Measurements from ENCODE around the gene SYP. TPM values are rescaled to one million over a fixed set of nuclear protein-coding genes. Genes with fewer than 3 reads are reported as not detected.
A peak's percentile ranks its signal among the peaks of the same experiment; 100 is the strongest.

Gene SYP
- 0.50 TPM for polyA plus RNA-seq (2013, experiment 1 of 2; ENCODE audit: insufficient read length)
- polyA plus RNA-seq (2013, experiment 2 of 2; ENCODE audit: insufficient read length): 0.40 TPM

GRCh38 chrX:49199906-49200771 lies at the start of gene SYP:
Gene SYP (minus strand): TSS chrX:49200193. CDS start chrX:49200186, 7 bp downstream.
- DNase-seq: peak; percentile 88

GRCh38 chrX:49249616-49250015 lies 49.6 kb upstream of the SYP start:
- DNase-seq: no peak

- no peak for DNase-seq
Measured at GRCh38 chrX:49249071-49249470, 49.1 kb upstream of the SYP start.

DNA sequence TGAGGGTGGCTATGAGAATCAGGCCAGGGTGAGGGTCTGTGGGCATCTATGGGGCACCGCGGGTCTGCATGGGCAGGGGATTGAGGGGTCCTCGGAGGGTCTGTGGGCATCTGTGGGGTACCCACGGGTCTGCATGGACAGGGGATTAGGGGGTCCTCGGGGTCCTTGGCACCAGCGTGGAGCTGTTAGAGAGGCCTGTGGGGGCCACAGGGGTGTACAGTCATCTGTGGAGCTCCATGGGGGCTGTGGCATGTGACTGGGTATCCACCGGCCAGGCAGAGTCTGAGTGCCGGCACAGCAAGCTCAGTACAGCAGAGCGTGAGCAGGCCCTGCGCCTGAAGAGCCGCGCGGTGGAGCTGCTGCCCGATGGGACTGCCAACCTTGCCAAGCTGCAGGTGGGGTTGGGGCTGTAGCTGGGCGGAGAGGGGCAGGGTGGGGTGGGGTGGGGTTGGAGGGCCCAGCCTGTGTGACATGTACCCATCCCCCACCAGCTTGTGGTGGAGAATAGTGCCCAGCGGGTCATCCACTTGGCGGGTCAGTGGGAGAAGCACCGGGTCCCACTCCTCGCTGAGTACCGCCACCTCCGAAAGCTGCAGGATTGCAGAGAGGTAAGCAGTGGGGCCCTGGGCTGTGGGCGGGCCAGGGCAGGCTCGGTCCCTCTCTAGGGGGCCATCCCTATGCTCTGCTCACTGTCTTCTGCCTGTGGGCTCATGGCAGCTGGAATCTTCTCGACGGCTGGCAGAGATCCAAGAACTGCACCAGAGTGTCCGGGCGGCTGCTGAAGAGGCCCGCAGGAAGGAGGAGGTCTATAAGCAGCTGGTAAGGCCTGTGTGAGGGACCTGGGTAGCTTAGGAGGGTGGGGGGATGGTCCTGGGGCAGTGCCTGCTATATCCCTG lies 48.2 kb upstream of the SYP start:
- DNase-seq: no peak

DNA sequence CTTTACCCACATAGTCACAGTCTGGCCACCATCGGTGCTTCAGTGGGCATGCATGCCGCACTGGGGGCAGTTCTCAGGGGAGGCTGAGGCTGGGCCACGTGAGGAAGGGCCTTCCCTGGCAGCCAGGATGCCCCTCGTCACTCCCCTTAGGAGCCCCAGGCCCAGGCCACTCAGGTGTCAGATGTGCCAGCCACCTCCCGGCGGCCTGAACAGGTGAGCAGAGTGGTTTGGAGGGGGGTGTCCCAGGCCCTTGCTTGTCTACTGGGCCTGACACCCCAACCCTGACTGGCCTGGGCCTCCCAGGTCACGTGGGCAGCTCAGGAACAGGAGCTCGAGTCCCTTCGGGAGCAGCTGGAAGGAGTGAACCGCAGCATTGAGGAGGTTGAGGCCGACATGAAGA lies 47.4 kb upstream of the SYP start:
- DNase-seq: no peak

DNA sequence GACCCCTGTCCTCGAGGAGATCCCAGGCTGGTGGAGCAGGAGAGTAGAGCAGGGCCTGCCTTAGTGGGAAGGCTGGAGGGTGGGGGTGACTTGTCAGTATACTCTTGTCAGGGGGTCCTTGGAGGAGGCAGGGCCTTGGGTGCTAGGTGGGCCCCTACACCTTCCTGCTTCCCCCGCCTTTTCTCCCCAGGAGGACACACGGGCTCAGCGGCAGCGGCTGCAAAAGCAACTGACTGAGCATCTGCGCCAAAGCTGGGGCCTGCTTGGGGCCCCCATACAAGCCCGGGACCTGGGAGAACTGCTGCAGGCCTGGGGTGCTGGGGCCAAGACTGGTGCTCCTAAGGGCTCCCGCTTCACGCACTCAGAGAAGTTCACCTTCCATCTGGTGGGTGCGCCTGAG lies 46.5 kb upstream of the SYP start:
- no peak for DNase-seq

GRCh38 chrX:49244207-49244606 lies 44.2 kb upstream of the SYP start:
- DNase-seq: no peak

- no peak for DNase-seq
Measured at GRCh38 chrX:49243166-49243565, 43.2 kb upstream of the SYP start.

GRCh38 chrX:49242545-49243066 lies 42.6 kb upstream of the SYP start:
- no peak for DNase-seq

GRCh38 chrX:49238735-49239134 lies 38.7 kb upstream of the SYP start:
- DNase-seq: no peak

GRCh38 chrX:49237060-49237459 lies 37.1 kb upstream of the SYP start:
- DNase-seq: no peak

DNA sequence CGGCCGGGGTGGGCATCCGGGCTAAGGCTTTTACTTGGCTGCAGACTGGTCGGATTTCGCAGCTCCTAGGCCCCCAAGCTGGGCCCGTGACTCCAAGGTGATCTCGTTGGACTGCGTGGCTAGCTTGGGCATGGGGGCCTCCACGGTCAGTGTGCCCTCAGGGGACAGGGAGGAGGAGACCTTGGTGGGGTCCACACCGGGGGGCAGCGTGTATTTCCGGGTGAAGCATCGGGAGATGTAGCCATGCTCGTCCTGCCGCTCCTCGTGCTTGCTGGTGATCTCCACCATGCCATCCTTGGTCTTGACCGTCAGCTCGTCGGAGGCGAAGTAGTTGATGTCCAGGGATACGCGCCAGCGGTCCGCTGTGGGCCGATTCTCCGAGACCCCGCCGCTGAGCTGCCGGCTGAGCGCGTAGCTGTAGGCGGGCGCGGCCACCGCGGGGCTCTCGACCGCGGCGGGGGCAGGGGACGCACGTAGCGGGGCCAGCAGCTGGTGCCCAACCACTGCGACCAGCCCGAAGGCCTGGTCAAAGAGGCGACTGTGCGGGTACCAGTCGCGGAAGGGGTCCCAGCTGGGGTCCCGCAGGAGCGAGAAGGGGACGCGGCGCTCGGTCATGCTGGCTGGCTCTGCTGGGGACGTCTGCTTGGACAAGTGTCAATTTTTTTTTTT lies 34.0 kb upstream of the SYP start:
- DNase-seq: no peak

DNA sequence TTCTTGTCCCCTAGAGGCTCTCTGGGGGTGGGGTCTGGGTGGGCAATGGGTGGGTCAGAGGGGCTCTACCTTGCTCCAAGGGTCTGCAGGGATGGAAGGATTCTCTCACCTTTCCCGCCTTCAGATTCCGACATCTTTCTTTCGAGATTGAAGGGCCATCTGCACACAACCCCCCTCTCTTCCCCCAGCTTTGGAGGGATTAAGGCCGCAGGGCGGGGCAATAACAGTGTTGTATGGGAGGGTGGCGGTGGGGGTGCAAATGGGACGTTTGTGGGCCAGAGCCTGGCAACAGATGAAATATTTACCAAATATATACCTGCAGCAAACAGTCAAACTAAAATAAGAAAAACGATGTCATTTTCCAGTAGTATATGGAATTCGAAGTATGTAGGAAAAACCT lies 33.2 kb upstream of the SYP start, which contains the start of gene CACNA1F:
Gene CACNA1F (minus strand): TSS at position 165 of the 400 bp plus-strand sequence. CDS start 31 bp downstream, at position 134.
- DNase-seq: no peak

DNA sequence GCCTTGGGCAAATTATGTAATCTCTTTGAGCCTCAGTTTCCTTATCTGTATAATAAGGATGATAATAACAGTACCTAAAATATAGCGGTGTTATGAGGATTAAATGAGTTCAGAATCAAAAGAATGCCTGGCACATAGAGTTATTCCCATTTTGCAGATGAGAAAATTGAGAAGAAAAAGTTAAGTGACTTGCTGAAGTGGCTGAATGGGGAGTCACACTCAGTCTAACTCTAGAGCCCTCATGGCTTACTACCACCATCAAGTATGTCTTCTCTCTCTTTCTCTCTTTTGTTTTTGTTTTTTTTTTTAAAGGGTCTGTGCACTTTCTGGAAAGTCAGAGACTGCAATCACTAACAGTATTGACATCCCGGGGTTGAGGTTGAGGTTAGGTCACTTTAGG lies 32.5 kb upstream of the SYP start:
- no peak for DNase-seq

DNA sequence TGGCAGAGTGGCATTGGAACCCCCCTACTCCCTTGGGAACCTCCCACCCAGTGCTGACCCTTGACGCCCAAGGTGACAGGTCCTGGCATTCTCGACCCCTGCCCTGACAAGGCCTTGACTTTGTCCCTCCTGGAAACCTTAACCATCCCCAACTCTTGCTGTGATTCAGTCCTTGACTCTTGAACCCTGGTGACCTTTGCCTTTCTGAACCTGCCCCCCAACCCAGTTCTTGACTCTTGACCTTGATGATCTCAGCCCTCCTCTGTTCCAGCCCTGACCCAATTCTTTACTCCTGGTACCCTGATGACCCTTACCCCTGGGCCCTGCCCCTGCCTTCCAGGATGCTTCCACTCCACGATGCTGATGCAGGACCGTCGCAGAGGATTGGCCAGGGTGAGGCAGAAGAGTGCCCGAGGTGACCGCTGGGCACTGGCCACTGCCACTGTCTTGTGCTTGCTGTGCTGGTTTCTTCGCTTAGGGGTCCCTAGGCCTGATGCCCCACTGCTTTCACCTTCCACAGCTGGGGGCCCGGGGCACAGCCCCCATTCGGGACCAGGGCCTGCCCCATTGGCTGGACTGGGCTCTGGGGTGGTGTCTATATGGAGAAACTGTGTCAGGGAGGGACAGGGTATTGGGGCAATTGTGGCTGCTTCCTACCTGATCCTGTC lies 31.5 kb upstream of the SYP start:
- no peak for DNase-seq

DNA sequence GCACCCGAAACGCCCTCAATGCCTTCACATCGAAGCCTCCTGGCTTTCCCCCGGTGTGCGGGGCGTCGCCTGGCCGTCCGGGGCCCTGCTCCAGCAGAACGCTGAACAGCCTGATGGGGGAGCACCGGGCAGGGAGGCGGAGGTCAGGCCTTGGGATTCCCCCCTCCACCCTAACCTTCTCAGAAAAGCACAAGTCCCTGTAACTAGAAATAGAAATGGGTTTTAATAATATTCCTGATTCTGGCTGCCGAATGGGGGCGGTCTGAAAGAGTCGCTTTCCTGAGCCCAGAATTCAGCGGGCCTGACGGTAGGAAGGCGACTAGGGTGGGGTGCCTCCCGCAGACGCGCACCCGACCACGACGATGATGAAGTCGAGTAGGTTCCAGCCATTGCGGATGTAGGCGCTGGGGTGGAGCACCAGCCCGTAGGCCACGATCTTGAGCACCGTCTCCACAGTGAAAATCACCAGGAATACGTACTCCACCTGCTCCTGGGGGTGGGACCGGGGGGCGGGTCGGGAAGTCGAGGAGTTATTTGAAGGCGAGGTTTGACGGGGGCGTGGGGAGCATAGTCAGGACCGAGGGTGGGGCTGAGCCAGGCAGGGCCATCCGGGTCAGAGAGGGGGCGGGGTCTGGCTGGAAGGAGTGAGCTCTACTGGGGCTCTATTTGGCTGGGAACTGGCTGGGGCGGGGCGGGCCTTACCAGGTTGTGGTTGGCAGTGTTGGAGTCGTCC lies 30.7 kb upstream of the SYP start:
- no peak for DNase-seq

GRCh38 chrX:49228185-49228584 lies 28.2 kb upstream of the SYP start:
- DNase-seq: no peak

DNA sequence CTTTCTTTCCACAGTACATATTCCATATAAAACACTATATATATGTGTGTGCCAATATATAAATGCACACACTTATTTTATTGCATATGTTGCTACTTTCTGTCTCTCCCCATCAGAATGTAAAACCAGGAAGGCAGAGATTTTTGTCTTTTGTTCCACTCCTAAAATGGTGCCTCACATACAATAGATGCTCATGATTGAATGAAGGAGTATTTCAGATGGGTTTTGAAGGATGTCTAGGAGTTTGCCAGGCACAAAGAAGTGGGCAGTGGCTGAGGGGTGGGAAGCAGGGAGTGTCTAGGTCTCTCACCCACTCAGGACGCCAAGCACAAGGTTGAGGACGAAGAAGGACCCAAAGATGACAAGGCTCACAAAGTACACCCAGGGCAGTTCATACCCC lies 27.7 kb upstream of the SYP start:
- no peak for DNase-seq

GRCh38 chrX:49226946-49227345 lies 27.0 kb upstream of the SYP start:
- DNase-seq: no peak

DNA sequence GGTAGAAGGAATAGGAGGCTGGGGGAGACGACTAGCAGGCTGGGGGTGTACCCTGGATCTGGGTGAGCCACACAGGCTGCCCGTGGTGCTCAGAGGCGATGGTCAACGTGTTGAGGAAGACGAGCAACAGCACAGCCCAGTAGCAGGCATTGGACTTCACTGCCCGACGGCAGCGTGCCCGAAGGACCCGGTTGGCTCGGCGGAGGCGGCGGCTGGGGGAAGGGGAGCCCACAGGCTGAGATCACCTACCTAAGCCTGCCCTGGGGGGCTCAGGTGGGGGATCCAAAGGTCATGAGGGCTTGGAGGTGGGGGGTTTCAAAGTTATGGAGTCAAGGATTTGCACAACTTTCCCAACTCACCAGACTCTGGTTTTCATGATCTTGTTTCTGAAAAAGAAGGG lies 25.9 kb upstream of the SYP start:
- no peak for DNase-seq

GRCh38 chrX:49221868-49222267 lies 21.9 kb upstream of the SYP start:
- no peak for DNase-seq
